Measurements from ENCODE around the gene PPP6C.
A peak's percentile ranks its signal among the peaks of the same experiment; 100 is the strongest.

GRCh38 chr9:125143377-125144090, 46.1 kb downstream of the PPP6C start, which contains the start of gene SCAI:
- peak; percentile 99 to 100 (median 99) for TF ChIP-seq CTCF (IDR thresholded peaks at IDR 0.05)
- TF ChIP-seq POLR2A (IDR thresholded peaks at IDR 0.05) = peak in 2 of 4 donors; percentile 26 to 57

All from esophagus squamous epithelium (tissue), 4 donors.